Measurements from ENCODE around the gene ERC2. TPM values are rescaled to one million over a fixed set of nuclear protein-coding genes. Genes with fewer than 3 reads are reported as not detected.

Gene ERC2
- total and polyA plus RNA-seq, 2 of the 8 experiments (the other 6 are each of a cell fraction or from before 2014, with no cell fraction given): 16.4 to 22.8 TPM

- Histone ChIP-seq H3K36me3 (ENCODE audit: control insufficient read depth in 2 of 4, insufficient read depth in 4 of 4, low read length in 3 of 4) (no peaks in the 10 kb centered on the region), H3K79me1 (ENCODE audit: low read depth, low read length) (no peaks in the 10 kb centered on the region), H2BK15ac (ENCODE audit: low read length) (no peak overlapping the region), H2BK120ac (replicated peaks; ENCODE audit: low read depth, low read length) (no peak overlapping the region), H3K9ac (replicated peaks in 1 of 4; ENCODE audit: extremely low read depth in 1 of 4, low read depth in 3 of 4, low read length in 3 of 4) (no peak overlapping the region), H4K20me1 (replicated peaks in 1 of 2; ENCODE audit: control insufficient read depth in 1 of 2, insufficient read depth in 2 of 2, low read length in 2 of 2) (peaks cover 2 to 3% of the 10 kb centered on the region in 2 experiments), H4K8ac (ENCODE audit: extremely low read depth, insufficient read depth, low read length) (no peak overlapping the region), H3K14ac (ENCODE audit: insufficient read length) (no peak overlapping the region), H3K79me2 (ENCODE audit: control insufficient read depth in 1 of 2, insufficient read depth in 2 of 2, low read length in 2 of 2) (no peaks in the 10 kb centered on the region), H2BK12ac (ENCODE audit: low read depth, low read length) (no peak overlapping the region), H2AK5ac (ENCODE audit: low read depth, low read length) (no peak overlapping the region), H3K23me2 (ENCODE audit: low read depth, low read length) (peaks cover 2% of the 10 kb centered on the region; the same call in 1 of the 2 replicates), H3K18ac (ENCODE audit: extremely low read depth, low read length) (no peak overlapping the region), H3K27ac (ENCODE audit: low read depth, low read length) (no peak overlapping the region), H3K23ac (ENCODE audit: insufficient read length) (no peak overlapping the region), H4K91ac (replicated peaks; ENCODE audit: insufficient read length, low read length) (no peak overlapping the region), H2BK5ac (ENCODE audit: low read depth, low read length) (no peak overlapping the region), H3K4ac (replicated peaks; ENCODE audit: insufficient read length, low read depth, low read length) (no peak overlapping the region), H3K9me3 (ENCODE audit: insufficient read depth in 2 of 2, low read depth in 1 of 2, low read length in 1 of 2) (no peaks in the 10 kb centered on the region), H2AFZ (ENCODE audit: low read length) (no peak overlapping the region), H3K27me3 (replicated peaks in 1 of 4; ENCODE audit: control insufficient read depth in 3 of 4, extremely low read depth in 1 of 4, insufficient read depth in 3 of 4, low read length in 3 of 4) (no peaks in the 10 kb centered on the region), H2BK20ac (ENCODE audit: low read length) (no peak overlapping the region), H4K5ac (ENCODE audit: insufficient read length, low read depth, low read length) (no peak overlapping the region), H3K56ac (replicated peaks; ENCODE audit: insufficient read length, low read depth, low read length) (no peak overlapping the region), H3K4me1 (replicated peaks in 1 of 4; ENCODE audit: control insufficient read depth in 3 of 4, insufficient read depth in 4 of 4, low read length in 3 of 4) (no peaks in the 10 kb centered on the region), H3K4me2 (ENCODE audit: insufficient read depth in 1 of 2, low read depth in 2 of 2, low read length in 2 of 2) (no peak overlapping the region), H3K4me3 (ENCODE audit: extremely low read depth in 1 of 4, insufficient read depth in 2 of 4, low read depth in 3 of 4, low read length in 4 of 4) (no peak overlapping the region)
- ChIA-PET POLR2A (ENCODE audit: partially characterized antibody) (interaction anchor here (1.4 kb wide), 1 partner anchor 117 kb away, joined by 3 read pairs; no protein-coding TSS in a partner anchor), CTCF (ENCODE audit: partially characterized antibody) (interaction anchor here (0.8 to 9.9 kb wide), 24 partner anchors 9 to 157 kb away, joined by 3 to 133 read pairs (median 6); partner anchors contain the start of gene ERC2)
- 82% methylated on average over 4 of the region's 4 CpGs; no CpG with 5 or more reads in 1 of the 2 experiments for whole genome bisulfite sequencing, 2 experiments (ENCODE audit: extremely low coverage in 1 of 2, insufficient coverage in 1 of 2, insufficient read length in 1 of 2, insufficient replicate concordance in 2 of 2, low coverage in 1 of 2, low lambda C conversion rate in 2 of 2, missing lambda C conversion rate in 1 of 2)
- TF ChIP-seq CBX8 (IDR thresholded peaks at IDR 0.05; ENCODE audit: borderline replicate concordance, low read depth, low read length): no peak
- TF ChIP-seq CREB1 (IDR thresholded peaks at IDR 0.05): no peak
- TF ChIP-seq SRF (IDR thresholded peaks at IDR 0.05; ENCODE audit: low read depth, low read length): no peak
- TF ChIP-seq TAF7 (optimal IDR thresholded peaks at IDR 0.05; ENCODE audit: borderline replicate concordance, low read depth, low read length): no peak
- TF ChIP-seq KDM4A (IDR thresholded peaks at IDR 0.05; ENCODE audit: low read depth, low read length, severe bottlenecking): no peak
- TF ChIP-seq CHD1 (IDR thresholded peaks at IDR 0.05; ENCODE audit: low read depth, low read length): no peak
- TF ChIP-seq HDAC6 (IDR thresholded peaks at IDR 0.05; ENCODE audit: low read depth, low read length): no peak
- TF ChIP-seq GABPA (IDR thresholded peaks at IDR 0.05; ENCODE audit: borderline replicate concordance, insufficient read depth, low read length): no peak
- no peak for TF ChIP-seq YY1 (IDR thresholded peaks at IDR 0.05; ENCODE audit: low read depth, low read length)
- no peak for TF ChIP-seq RFX5 (IDR thresholded peaks at IDR 0.05; ENCODE audit: borderline replicate concordance, low read depth, low read length)
- no peak for DNase-seq (ENCODE audit: low read depth in 1 of 2, low spot score in 2 of 2)
- no peak for FAIRE-seq
These were observed 128.6 kb downstream of the ERC2 start for GRCh38 chr3:56339671-56340070.

All from H1 (cell line).